ENCODE results near the gene SHROOM3.

DNA sequence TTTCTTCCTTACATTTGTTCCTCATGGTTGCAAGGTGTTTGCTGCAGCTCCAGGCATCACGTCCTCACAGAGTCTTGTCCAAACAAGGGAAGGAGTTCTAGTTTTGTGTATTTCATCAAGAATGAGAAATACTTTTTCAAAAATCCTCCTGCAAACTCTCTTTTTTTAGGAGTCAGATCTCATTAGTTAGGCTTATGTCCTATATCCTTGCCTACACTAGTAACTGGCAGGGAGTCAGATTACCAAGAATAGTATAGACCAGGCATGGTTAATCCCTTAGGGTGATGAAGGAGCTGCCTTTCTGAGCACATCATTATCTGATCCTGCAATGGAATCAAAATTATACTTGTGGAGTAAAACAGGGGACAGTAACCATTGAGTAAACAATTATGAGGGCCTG, 160.4 kb downstream of the SHROOM3 start:
- TF ChIP-seq CTCF (IDR thresholded peaks at IDR 0.05; ENCODE audit: insufficient read depth, low read length, poor library complexity, severe bottlenecking) (no peak), EZH2phosphoT487 (conservative IDR thresholded peaks at IDR 0.05; ENCODE audit: low read length) (no peak)
